Measurements from ENCODE around the gene KIAA1614. TPM values are rescaled to one million over a fixed set of nuclear protein-coding genes. Genes with fewer than 3 reads are reported as not detected.
A peak's percentile ranks its signal among the peaks of the same experiment; 100 is the strongest.

KIAA1614 gene
- total RNA-seq, 4 donors from 2014 or later: 1.8 to 7.9 (median 5.5) TPM

DNA sequence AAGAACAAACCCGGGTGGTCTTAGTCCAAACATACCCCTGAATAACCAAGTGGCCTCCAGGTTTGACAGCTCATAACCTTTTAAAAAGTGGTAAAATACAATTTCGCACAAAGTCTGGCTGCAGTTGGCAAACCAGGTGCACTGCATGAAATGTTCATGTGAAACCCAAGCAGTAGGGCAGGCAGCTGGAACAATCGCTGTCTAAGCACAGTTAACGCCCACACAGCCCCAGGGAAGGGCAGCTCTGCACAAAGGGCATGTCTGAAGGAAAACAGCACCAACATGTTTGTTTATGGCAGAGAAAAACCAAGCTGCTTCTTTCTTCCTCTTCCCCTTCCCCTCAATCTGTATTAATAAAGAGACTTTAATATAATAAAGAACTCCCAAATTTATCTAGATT lies 49.5 kb downstream of the KIAA1614 start:
- H3K27me3 ChIP-seq: no peaks in the 10 kb centered on the region
- H3K27ac ChIP-seq: peak overlapping the region; percentile 8
- no peak overlapping the region for H3K4me3 ChIP-seq
- H3K36me3 ChIP-seq: peaks cover 5% of the 10 kb centered on the region
- H3K4me1 ChIP-seq: peaks cover 19% of the 10 kb centered on the region
- 29% methylated on average over 4 of the region's 4 CpGs for WGBS
- no peaks in the 10 kb centered on the region for H3K9me3 ChIP-seq
- TF ChIP-seq POLR2A (IDR thresholded peaks at IDR 0.05) (no peak), EP300 (IDR thresholded peaks at IDR 0.05) (no peak), CTCF (IDR thresholded peaks at IDR 0.05) (no peak), POLR2AphosphoS5 (IDR thresholded peaks at IDR 0.05) (no peak)
- DNase-seq (ENCODE audit: low spot score in 2 of 2): no peak

GRCh38 chr1:180964056-180964455 lies 51.4 kb downstream of the KIAA1614 start:
- H3K36me3 ChIP-seq: peaks cover 7% of the 10 kb centered on the region

DNA sequence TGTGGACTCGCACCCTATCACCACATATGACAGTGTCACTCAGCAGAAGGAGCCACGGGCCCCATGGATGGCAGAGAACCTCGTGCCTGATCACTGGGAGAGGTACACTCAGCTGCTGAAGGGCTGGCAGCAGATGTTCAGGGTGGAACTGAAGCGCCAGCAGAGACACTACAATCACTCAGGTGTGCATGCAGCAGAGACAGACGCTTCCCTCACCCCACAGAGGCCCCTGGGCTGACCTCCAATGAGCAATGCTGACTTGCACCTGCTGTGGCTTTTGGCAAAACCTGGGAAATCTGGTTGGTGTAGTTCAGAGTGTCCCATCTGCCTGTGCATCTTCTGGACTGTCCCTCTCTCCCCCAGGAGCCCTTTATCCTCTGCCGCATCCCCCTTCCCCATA lies 51.9 kb downstream of the KIAA1614 start:
- Histone ChIP-seq H3K9me3 (no peaks in the 10 kb centered on the region), H3K4me1 (peaks cover 19% of the 10 kb centered on the region), H3K4me3 (no peak overlapping the region), H3K27me3 (no peaks in the 10 kb centered on the region), H3K36me3 (peaks cover 10% of the 10 kb centered on the region), H3K27ac (no peak overlapping the region)
- TF ChIP-seq POLR2A (IDR thresholded peaks at IDR 0.05) (no peak), EP300 (IDR thresholded peaks at IDR 0.05) (no peak)
- 63% methylated on average over 4 of the region's 6 CpGs for WGBS
- no peak for DNase-seq (ENCODE audit: low spot score in 2 of 2)

More at GRCh38 chr1:180964056-180964455, 51.4 kb downstream of the KIAA1614 start:
- 86% methylated on average over 10 of the region's 10 CpGs for WGBS
- Histone ChIP-seq H3K4me3 (no peak overlapping the region), H3K4me1 (peaks cover 19% of the 10 kb centered on the region), H3K27me3 (no peaks in the 10 kb centered on the region), H3K9me3 (no peaks in the 10 kb centered on the region), H3K27ac (no peak overlapping the region)
- TF ChIP-seq POLR2A (IDR thresholded peaks at IDR 0.05) (no peak), EP300 (IDR thresholded peaks at IDR 0.05) (no peak), POLR2AphosphoS5 (IDR thresholded peaks at IDR 0.05) (no peak), CTCF (IDR thresholded peaks at IDR 0.05) (no peak)
- DNase-seq (ENCODE audit: low spot score in 2 of 2): no peak

- DNase-seq (ENCODE audit: low spot score in 2 of 2): no peak
- H3K9me3 ChIP-seq: no peaks in the 10 kb centered on the region
These were observed 53.6 kb downstream of the KIAA1614 start for GRCh38 chr1:180966312-180966711.

DNA sequence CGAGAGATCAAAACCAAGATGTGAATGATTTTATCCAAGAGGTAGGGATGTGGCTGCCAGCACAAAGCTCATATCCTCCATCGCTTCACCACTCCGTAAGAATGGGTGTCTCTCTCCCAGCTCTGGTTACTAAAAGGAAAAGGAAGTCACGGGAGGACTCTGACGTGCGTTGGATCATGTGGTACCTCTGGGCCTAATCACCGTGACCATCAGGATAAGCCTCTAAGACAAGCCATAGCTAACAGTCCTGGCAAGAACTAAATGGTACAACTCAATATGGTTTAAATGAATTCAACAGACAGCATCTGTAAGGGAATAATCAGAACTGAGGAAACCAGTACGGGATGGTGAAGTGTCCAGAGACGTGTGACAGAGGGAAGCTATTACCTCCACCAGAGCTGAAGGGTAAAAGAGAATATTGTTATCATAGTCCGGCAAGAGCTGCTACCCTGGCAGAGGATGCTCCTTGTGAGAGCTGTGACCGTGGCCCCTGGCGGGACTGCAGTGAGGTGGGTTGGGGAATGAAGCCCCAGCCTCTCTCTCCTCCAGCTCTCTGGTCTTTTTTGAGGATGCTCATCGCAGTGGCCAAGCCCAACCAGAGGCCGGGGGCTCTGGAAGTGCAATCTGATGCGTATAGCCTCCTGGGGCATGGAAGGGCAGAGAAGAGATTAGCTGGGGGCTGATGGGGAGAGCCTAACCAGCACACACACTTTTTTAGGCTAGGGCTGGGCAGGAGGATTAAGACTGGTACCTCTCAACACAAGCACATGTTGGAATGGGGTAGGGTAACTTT lies 54.2 kb downstream of the KIAA1614 start:
- 89% methylated on average over 15 of the region's 15 CpGs for WGBS

More at GRCh38 chr1:180966312-180966711, 53.6 kb downstream of the KIAA1614 start:
- Histone ChIP-seq H3K36me3 (peaks cover 23% of the 10 kb centered on the region), H3K27ac (no peak overlapping the region), H3K27me3 (no peaks in the 10 kb centered on the region), H3K4me3 (no peak overlapping the region), H3K4me1 (peaks cover 17% of the 10 kb centered on the region)
- WGBS: 80% methylated on average over 4 of the region's 4 CpGs
- TF ChIP-seq POLR2AphosphoS5 (IDR thresholded peaks at IDR 0.05) (no peak), POLR2A (IDR thresholded peaks at IDR 0.05) (no peak), EP300 (IDR thresholded peaks at IDR 0.05) (no peak), CTCF (IDR thresholded peaks at IDR 0.05) (no peak)

More for the DNA sequence above, 54.2 kb downstream of the KIAA1614 start:
- Histone ChIP-seq H3K9me3 (no peaks in the 10 kb centered on the region), H3K27me3 (no peaks in the 10 kb centered on the region), H3K4me3 (no peak overlapping the region), H3K4me1 (peaks cover 11% of the 10 kb centered on the region), H3K27ac (no peak overlapping the region), H3K36me3 (peaks cover 23% of the 10 kb centered on the region)
- DNase-seq (ENCODE audit: low spot score in 2 of 2): no peak
- TF ChIP-seq EP300 (IDR thresholded peaks at IDR 0.05): no peak
- no peak for TF ChIP-seq POLR2A (IDR thresholded peaks at IDR 0.05)
- TF ChIP-seq POLR2AphosphoS5 (IDR thresholded peaks at IDR 0.05): no peak
- no peak for TF ChIP-seq CTCF (IDR thresholded peaks at IDR 0.05)
